Measurements from ENCODE around the gene EIF1AD.
"Not testable (repeated sequence)": the region's sequence is repeated elsewhere in the genome, so short reads cannot be mapped to it uniquely, and the experiment has no call there.

Gene EIF1AD

GRCh38 chr11:66022401-66023185, 20.6 kb upstream of the EIF1AD start:
- peak; percentile 66 for DNase-seq (ENCODE audit: low read depth)

GRCh38 chr11:66020618-66021357, 18.8 kb upstream of the EIF1AD start:
- DNase-seq (ENCODE audit: low read depth) = no peak

GRCh38 chr11:66020212-66020611, 18.3 kb upstream of the EIF1AD start:
- no peak for DNase-seq (ENCODE audit: low read depth)

GRCh38 chr11:66017321-66017720, 15.4 kb upstream of the EIF1AD start:
- no peak for DNase-seq (ENCODE audit: low read depth)

GRCh38 chr11:66016793-66017177, 14.8 kb upstream of the EIF1AD start:
- no peak for DNase-seq (ENCODE audit: low read depth)

GRCh38 chr11:66015936-66016792, 14.2 kb upstream of the EIF1AD start:
- no peak for DNase-seq (ENCODE audit: low read depth)

- no peak for DNase-seq (ENCODE audit: low read depth)
Observed at GRCh38 chr11:66015454-66015881, 13.5 kb upstream of the EIF1AD start.

- DNase-seq (ENCODE audit: low read depth) = no peak
Observed at GRCh38 chr11:66014804-66015453, 13.0 kb upstream of the EIF1AD start.

- DNase-seq (ENCODE audit: low read depth) = no peak
Observed at GRCh38 chr11:66013762-66014100, 11.8 kb upstream of the EIF1AD start.

- DNase-seq (ENCODE audit: low read depth) = no peak
Observed at GRCh38 chr11:66012946-66013761, 11.2 kb upstream of the EIF1AD start.

- DNase-seq (ENCODE audit: low read depth) = no peak
Observed at GRCh38 chr11:66012371-66012945, 10.5 kb upstream of the EIF1AD start.

- DNase-seq (ENCODE audit: low read depth) = no peak
Observed at GRCh38 chr11:66011785-66012303, 9.9 kb upstream of the EIF1AD start, which contains the start of gene CST6. Gene CST6, plus strand, starts transcription at chr11:66012008. Its CDS starts 37 bp downstream, at chr11:66012045.

GRCh38 chr11:66011239-66011784, 9.4 kb upstream of the EIF1AD start:
- DNase-seq (ENCODE audit: low read depth) = no peak

- DNase-seq (ENCODE audit: low read depth) = not testable (repeated sequence)
Observed at GRCh38 chr11:66010036-66010435, 8.1 kb upstream of the EIF1AD start.

GRCh38 chr11:66008468-66009101, 6.6 kb upstream of the EIF1AD start:
- no peak for DNase-seq (ENCODE audit: low read depth)

- DNase-seq (ENCODE audit: low read depth) = no peak
Observed at GRCh38 chr11:66008095-66008467, 6.1 kb upstream of the EIF1AD start.

GRCh38 chr11:66007201-66007634, 5.3 kb upstream of the EIF1AD start:
- DNase-seq (ENCODE audit: low read depth) = no peak

- DNase-seq (ENCODE audit: low read depth) = no peak
Observed at GRCh38 chr11:66006891-66007176, 4.9 kb upstream of the EIF1AD start.

GRCh38 chr11:66006134-66006890, 4.4 kb upstream of the EIF1AD start:
- no peak for DNase-seq (ENCODE audit: low read depth)

Measured in stimulated activated CD8-positive, alpha-beta memory T cell treated with anti-CD3 and anti-CD28 coated beads, Interleukin-7, amount 100 ng/mL, for 24 hours (primary cell).